Panc1 (cell line): ENCODE results near the gene UST. TPM values are rescaled to one million over a fixed set of nuclear protein-coding genes. Genes with fewer than 3 reads are reported as not detected.

Experiments used
- ATAC-seq: fragments of 200-7000 bp; cut with Tn5 transposase; 2 replicates; pipeline ENCODE4 v1.9.1; 2020; ENCODE audit warnings: mild to moderate bottlenecking, moderate library complexity
- BruUV-seq: library from RNA; stranded (reverse); fragments of 400-500 nt; replicated peaks from 2 replicates; lab custom pipeline; 2021; lab: Mats Ljungman, UMichigan
- CTCF ChIA-PET: fragments of 300-600 bp; sonication (Branson Sonifier 250); formaldehyde crosslinking; loops from one replicate; lab custom pipeline; 2022; ENCODE audit warnings: antibody characterized with exemption; lab: Charles Lee
- POLR2A ChIA-PET: fragments of 300-600 bp; sonication (Branson Sonifier 250); formaldehyde crosslinking; loops from one replicate; lab custom pipeline; 2022; ENCODE audit warnings: antibody characterized with exemption; lab: Charles Lee
- DNase-seq: peaks from one replicate; pipeline ENCODE4 v3.0.0-alpha.2; 2010; ENCODE audit warnings: low read depth, low spot score
- H3K27ac ChIP-seq: 2 replicates; pipeline ENCODE4 v1.5.1; 2011; ENCODE audit warnings: mild to moderate bottlenecking, low read length, inconsistent platforms
- H3K27me3 ChIP-seq: fragments of 200-500 bp; sonication (Bioruptor generic); 2 replicates; pipeline ENCODE4 v1.6.0; 2014; ENCODE audit warnings: low read length, inconsistent platforms; ENCODE audit not compliant: control insufficient read depth, insufficient read depth
- H3K36me3 ChIP-seq: fragments of 200-500 bp; sonication (Bioruptor generic); 2 replicates; pipeline ENCODE4 v1.5.1; 2014; ENCODE audit warnings: inconsistent platforms, mild to moderate bottlenecking, low read length, moderate library complexity; ENCODE audit not compliant: control insufficient read depth, insufficient read depth
- H3K4me1 ChIP-seq: 2 replicates; pipeline ENCODE4 v1.5.1; 2011; ENCODE audit warnings: inconsistent platforms, mild to moderate bottlenecking, low read length, moderate library complexity; ENCODE audit not compliant: control insufficient read depth, insufficient read depth
- H3K4me3 ChIP-seq, 2 experiments: 2 replicates each; pipeline ENCODE4 v1.5.1; 2011 to 2012; ENCODE audit warnings: low read depth in 2 of 2, low read length in 2 of 2, mild to moderate bottlenecking in 2 of 2, inconsistent platforms in 1 of 2, moderate library complexity in 1 of 2
- H3K9me3 ChIP-seq: fragments of 200-500 bp; sonication (Bioruptor generic); 2 replicates; pipeline ENCODE4 v1.5.1; 2014; ENCODE audit warnings: low read depth, mild to moderate bottlenecking, inconsistent platforms, low read length, moderate library complexity; ENCODE audit not compliant: control insufficient read depth, insufficient read depth
- POLR2AphosphoS5 ChIP-seq: IDR thresholded peaks from 2 replicates; pipeline ENCODE4 v1.6.1; 2012; ENCODE audit warnings: mild to moderate bottlenecking, low read depth, low read length, moderate library complexity
- SIN3A ChIP-seq: IDR thresholded peaks from 2 replicates; pipeline ENCODE4 v1.6.1; 2012; ENCODE audit warnings: low read depth, mild to moderate bottlenecking, low read length, moderate library complexity, borderline replicate concordance; ENCODE audit not compliant: insufficient read depth
- TCF7L2 ChIP-seq: IDR thresholded peaks from 2 replicates; pipeline ENCODE4 v1.6.1; 2011; ENCODE audit warnings: mild to moderate bottlenecking, low read depth, low read length, inconsistent platforms
- in situ Hi-C: cut with HindIII; loops from 2 replicates; pipeline ENCODE4 v1.10.0; 2016; ENCODE audit warnings: low sequenced_read_pairs, low pct_unique_long_range_greater_than_20kb
- intact Hi-C: fragments of 100-400 bp; cut with micrococcal nuclease; formaldehyde crosslinking; loops from one replicate; pipeline ENCODE4 v1.10.0; 2022; ENCODE audit not compliant: unreplicated experiment
- total RNA-seq: library from RNA; stranded (reverse); gene quantifications from one replicate; pipeline ENCODE4 v1.2.1, GENCODE V29; 2021; ENCODE audit not compliant: unreplicated experiment
- TF ChIP-seq, protein P1 (sequence below): fragments of 450-650 bp; IDR thresholded peaks from 2 replicates; pipeline ENCODE4 v1.5.1; 2017; ENCODE audit warnings: mild to moderate bottlenecking
- TF ChIP-seq, protein P2 (sequence below), 2 experiments: IDR thresholded peaks; 2 replicates each; pipeline ENCODE4 v1.6.1; 2011 to 2012; ENCODE audit warnings: low read depth in 2 of 2, control low read depth in 1 of 2, low read length in 1 of 2, mild to moderate bottlenecking in 1 of 2, moderate library complexity in 1 of 2; ENCODE audit not compliant: insufficient read depth in 1 of 2

Gene UST
- total RNA-seq, 1 experiment from 2014 or later, result 0.15 TPM

DNA sequence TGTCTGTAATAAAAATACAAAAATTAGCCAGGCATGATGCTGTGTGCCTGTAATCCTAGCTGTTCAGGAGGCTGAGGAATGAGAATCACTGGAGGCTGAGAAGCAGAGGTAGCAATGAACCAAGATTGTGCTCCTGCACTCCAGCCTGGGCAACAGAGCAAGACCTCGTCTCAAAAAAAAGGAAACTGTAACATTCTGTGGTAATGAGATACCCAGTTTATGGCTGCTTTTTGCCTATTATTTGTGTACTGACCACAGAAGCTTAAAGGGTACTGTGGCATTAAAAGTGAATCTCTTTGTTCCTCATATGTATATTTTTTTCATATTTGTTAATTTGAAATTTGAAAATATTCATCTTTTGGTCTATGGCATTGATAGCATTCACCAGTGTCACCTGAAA, 185.4 kb downstream of the UST start:
- ChIA-PET CTCF (no interaction called here), POLR2A (no interaction called here)
- TF ChIP-seq POLR2AphosphoS5 (no peak), SIN3A (no peak)
- TF ChIP-seq, protein P1, sequence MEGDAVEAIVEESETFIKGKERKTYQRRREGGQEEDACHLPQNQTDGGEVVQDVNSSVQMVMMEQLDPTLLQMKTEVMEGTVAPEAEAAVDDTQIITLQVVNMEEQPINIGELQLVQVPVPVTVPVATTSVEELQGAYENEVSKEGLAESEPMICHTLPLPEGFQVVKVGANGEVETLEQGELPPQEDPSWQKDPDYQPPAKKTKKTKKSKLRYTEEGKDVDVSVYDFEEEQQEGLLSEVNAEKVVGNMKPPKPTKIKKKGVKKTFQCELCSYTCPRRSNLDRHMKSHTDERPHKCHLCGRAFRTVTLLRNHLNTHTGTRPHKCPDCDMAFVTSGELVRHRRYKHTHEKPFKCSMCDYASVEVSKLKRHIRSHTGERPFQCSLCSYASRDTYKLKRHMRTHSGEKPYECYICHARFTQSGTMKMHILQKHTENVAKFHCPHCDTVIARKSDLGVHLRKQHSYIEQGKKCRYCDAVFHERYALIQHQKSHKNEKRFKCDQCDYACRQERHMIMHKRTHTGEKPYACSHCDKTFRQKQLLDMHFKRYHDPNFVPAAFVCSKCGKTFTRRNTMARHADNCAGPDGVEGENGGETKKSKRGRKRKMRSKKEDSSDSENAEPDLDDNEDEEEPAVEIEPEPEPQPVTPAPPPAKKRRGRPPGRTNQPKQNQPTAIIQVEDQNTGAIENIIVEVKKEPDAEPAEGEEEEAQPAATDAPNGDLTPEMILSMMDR, result no peak
- Histone ChIP-seq H3K36me3 (no peaks in the 10 kb centered on the region), H3K4me3 (no peak overlapping the region), H3K4me1 (no peaks in the 10 kb centered on the region), H3K9me3 (no peaks in the 10 kb centered on the region), H3K27ac (no peak overlapping the region), H3K27me3 (no peaks in the 10 kb centered on the region; the same call in 1 of the 2 replicates)
- BruUV-seq, result no TSS peak
- no peak for DNase-seq
- no peak for ATAC-seq
- intact Hi-C loops (no loop called here), in situ Hi-C loops (no loop called here)

DNA sequence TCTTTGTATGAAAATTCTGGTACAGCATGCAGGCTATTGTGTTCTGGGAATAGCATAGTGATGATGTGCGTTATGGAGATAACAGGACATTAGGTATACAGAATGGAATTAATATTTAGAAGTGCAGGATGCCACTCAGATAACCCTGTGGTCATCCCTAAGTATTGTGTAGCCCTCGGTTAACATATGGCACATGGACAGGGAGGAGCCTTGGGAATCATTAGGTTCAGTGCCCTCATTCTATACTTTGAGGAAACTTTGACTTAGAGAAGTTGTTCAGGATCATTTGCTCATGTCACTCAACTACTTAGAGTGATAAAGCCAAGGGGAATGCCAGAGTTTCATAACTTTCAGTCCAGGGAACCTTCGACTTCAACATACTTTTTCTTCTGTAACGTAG, 185.9 kb downstream of the UST start:
- CTCF ChIA-PET, result no interaction called here
- POLR2A ChIA-PET, result no interaction called here
- Histone ChIP-seq H3K27ac (no peak overlapping the region), H3K36me3 (no peaks in the 10 kb centered on the region), H3K27me3 (no peaks in the 10 kb centered on the region; the same call in 1 of the 2 replicates), H3K4me3 (no peak overlapping the region), H3K9me3 (no peaks in the 10 kb centered on the region), H3K4me1 (no peaks in the 10 kb centered on the region)
- ATAC-seq (no peak), DNase-seq (no peak)
- no TSS peak for BruUV-seq
- no peak for TF ChIP-seq TCF7L2
- TF ChIP-seq SIN3A, result no peak
- TF ChIP-seq POLR2AphosphoS5, result no peak
- TF ChIP-seq, protein P1, result no peak
- TF ChIP-seq, protein P2, sequence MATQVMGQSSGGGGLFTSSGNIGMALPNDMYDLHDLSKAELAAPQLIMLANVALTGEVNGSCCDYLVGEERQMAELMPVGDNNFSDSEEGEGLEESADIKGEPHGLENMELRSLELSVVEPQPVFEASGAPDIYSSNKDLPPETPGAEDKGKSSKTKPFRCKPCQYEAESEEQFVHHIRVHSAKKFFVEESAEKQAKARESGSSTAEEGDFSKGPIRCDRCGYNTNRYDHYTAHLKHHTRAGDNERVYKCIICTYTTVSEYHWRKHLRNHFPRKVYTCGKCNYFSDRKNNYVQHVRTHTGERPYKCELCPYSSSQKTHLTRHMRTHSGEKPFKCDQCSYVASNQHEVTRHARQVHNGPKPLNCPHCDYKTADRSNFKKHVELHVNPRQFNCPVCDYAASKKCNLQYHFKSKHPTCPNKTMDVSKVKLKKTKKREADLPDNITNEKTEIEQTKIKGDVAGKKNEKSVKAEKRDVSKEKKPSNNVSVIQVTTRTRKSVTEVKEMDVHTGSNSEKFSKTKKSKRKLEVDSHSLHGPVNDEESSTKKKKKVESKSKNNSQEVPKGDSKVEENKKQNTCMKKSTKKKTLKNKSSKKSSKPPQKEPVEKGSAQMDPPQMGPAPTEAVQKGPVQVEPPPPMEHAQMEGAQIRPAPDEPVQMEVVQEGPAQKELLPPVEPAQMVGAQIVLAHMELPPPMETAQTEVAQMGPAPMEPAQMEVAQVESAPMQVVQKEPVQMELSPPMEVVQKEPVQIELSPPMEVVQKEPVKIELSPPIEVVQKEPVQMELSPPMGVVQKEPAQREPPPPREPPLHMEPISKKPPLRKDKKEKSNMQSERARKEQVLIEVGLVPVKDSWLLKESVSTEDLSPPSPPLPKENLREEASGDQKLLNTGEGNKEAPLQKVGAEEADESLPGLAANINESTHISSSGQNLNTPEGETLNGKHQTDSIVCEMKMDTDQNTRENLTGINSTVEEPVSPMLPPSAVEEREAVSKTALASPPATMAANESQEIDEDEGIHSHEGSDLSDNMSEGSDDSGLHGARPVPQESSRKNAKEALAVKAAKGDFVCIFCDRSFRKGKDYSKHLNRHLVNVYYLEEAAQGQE (IDR thresholded peaks at IDR 0.05; ENCODE audit: insufficient read depth in 1 of 2, low read depth in 2 of 2, low read length in 1 of 2), result no peak
- intact Hi-C loops (no loop called here), in situ Hi-C loops (no loop called here)
